GM18505 (cell line): ENCODE data around the gene KIF22.

Experiments
- ATAC-seq: cut with Tn5 transposase; IDR thresholded peaks from one replicate; pipeline ENCODE4 v1.9.1; 2021; ENCODE audit not compliant: unreplicated experiment
- POLR2A ChIP-seq: IDR thresholded peaks from 4 replicates; pipeline ENCODE4 v1.6.1; 2011; ENCODE audit warnings: borderline replicate concordance; ENCODE audit not compliant: insufficient read depth, insufficient read length; ENCODE audit errors: extremely low read depth

Gene KIF22

GRCh38 chr16:29804020-29804419 is 13.5 kb downstream of the KIF22 start:
- ATAC-seq, result no peak
- no peak for TF ChIP-seq POLR2A

DNA sequence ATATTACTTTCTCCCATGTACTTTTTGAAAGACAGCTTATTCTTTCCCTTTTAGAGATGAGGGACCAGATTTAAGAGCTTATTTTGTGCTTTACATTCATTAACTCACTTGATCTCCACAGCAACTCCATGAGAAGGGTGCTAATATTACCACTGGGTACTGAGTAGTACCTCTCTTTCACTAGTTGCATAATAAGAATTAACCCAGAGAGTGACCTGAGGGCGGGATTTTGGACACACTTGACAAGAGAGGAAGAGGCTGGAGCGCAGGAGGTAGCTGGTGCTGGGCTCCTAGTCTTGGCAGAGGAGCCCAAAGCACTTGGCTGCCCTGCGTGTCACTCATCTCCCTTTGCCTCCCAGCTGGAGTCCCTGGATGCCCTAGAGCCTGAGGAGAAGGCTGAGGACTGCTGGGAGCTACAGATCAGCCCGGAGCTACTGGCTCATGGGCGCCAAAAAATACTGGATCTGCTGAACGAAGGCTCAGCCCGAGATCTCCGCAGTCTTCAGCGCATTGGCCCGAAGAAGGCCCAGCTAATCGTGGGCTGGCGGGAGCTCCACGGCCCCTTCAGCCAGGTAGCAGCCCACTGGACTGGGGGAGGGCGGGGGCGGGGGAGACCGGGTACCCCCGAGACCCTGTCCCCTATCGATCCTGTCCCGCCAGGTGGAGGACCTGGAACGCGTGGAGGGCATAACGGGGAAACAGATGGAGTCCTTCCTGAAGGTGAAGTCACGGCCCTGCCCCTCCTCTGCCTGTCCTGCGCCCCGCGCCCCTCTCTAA is 14.1 kb downstream of the KIF22 start:
- TF ChIP-seq POLR2A, result no peak
- no peak for ATAC-seq

GRCh38 chr16:29805232-29806098 is 14.9 kb downstream of the KIF22 start:
- peak; percentile 92 for TF ChIP-seq POLR2A
- peak; percentile 50 for ATAC-seq

DNA sequence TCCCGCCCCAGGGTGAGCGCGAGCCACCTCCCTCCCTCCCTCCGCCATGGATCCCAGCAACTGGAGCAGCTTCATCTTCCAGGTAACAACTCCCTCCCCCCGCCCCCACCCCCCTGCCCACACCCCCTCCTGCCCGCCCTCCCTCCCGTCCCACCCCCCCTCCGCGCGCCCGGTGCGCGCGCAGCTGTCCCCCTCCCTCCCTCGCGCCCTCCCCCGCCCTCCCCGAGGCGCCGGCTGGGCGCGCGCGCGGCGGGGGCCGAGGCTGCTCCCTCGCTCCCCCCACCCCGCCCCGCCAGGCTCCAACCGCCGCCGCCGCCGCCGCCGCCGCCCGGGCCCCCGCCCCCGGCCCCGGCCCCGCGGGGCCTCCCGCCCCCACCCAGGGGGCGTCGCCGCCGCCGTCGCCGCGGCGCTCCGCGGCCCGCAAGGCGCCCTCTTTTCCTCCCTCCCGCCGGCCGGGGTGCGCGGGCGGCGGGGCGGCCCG is 15.6 kb downstream of the KIF22 start, which contains the start of gene MAZ:
Gene MAZ (plus strand): TSS at position 431 of the 481 bp plus-strand sequence. CDS start 173 bp downstream, outside the sequence.
- ATAC-seq, result no peak
- no peak for TF ChIP-seq POLR2A

DNA sequence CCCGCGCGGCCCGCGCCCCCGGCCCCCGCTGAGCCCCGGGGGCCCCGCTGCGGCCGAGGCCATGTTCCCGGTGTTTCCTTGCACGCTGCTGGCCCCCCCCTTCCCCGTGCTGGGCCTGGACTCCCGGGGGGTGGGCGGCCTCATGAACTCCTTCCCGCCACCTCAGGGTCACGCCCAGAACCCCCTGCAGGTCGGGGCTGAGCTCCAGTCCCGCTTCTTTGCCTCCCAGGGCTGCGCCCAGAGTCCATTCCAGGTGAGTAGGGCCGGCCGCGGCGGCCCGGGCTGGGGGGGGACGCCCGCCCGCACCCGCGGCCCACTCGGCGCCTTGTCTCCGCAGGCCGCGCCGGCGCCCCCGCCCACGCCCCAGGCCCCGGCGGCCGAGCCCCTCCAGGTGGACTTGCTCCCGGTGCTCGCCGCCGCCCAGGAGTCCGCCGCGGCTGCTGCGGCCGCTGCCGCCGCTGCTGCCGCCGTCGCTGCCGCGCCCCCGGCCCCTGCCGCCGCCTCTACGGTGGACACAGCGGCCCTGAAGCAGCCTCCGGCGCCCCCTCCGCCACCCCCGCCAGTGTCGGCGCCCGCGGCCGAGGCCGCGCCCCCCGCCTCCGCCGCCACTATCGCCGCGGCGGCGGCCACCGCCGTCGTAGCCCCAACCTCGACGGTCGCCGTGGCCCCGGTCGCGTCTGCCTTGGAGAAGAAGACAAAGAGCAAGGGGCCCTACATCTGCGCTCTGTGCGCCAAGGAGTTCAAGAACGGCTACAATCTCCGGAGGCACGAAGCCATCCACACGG is 16.3 kb downstream of the KIF22 start:
- TF ChIP-seq POLR2A, result peak; percentile 31
- no peak for ATAC-seq

- TF ChIP-seq POLR2A, result peak; percentile 51
- ATAC-seq, result no peak
Observed at GRCh38 chr16:29807426-29808218, 17.1 kb downstream of the KIF22 start.

DNA sequence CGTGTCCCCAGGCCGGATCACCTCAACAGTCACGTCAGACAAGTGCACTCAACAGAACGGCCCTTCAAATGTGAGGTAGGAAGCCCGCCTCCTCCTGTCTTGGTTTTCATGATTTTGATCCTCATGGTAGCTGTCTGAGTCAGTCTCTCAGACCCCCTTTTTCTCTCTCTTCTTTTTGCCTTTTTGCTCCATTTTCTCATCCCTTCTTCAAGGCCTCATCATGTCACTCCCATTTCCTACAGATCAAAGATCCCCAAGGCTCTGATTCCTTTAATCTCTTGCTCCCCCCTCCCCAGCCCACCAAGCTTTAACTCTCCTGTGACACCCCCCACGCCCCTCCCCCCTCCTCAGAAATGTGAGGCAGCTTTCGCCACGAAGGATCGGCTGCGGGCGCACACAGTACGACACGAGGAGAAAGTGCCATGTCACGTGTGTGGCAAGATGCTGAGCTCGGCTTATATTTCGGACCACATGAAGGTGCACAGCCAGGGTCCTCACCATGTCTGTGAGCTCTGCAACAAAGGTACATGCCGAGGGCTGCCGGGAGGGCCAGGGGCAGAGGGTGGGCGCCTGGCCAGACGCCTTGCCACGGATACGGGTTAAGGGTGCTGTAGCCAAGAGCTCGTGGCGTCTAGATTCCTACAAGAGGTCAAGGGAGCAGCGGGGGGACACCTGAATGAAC is 17.8 kb downstream of the KIF22 start:
- no peak for TF ChIP-seq POLR2A
- no peak for ATAC-seq

GRCh38 chr16:29809031-29809747 is 18.6 kb downstream of the KIF22 start:
- ATAC-seq, result no peak
- TF ChIP-seq POLR2A, result no peak

DNA sequence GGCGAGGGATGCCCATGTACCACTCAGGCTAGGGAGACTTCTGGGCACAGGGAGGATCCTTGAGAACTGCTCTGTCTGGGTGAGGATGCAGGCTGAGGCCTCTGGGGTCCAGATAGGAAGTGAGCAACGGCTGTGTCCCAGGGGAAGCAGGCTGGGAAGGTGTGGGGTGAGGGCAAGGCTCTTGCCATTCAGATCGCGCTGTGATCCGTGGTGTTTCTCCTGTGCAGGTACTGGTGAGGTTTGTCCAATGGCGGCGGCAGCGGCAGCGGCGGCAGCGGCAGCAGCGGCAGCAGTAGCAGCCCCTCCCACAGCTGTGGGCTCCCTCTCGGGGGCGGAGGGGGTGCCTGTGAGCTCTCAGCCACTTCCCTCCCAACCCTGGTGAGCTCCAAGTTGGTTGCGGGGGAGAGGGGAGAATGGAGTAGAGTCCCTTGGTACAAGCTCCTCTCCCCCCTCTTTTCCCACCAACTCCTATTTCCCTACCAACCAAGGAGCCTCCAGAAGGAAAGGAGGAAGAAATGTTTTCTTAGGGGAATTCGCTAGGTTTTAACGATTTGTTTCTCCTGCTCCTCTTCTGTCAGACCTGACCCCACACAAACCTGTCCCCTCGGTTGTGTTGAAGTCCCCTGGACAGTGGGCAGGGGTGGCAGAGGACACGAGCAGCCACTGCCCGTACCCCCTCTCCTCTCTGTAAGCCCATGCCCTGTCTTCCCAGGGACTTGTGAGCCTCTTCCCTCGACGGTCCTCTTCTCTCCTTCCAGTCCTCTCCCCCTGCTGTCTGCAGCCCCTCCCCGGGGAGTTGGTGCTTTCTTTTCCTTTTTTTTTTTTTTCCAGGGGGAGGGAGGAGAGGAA is 19.5 kb downstream of the KIF22 start:
- no peak for ATAC-seq
- TF ChIP-seq POLR2A, result no peak

DNA sequence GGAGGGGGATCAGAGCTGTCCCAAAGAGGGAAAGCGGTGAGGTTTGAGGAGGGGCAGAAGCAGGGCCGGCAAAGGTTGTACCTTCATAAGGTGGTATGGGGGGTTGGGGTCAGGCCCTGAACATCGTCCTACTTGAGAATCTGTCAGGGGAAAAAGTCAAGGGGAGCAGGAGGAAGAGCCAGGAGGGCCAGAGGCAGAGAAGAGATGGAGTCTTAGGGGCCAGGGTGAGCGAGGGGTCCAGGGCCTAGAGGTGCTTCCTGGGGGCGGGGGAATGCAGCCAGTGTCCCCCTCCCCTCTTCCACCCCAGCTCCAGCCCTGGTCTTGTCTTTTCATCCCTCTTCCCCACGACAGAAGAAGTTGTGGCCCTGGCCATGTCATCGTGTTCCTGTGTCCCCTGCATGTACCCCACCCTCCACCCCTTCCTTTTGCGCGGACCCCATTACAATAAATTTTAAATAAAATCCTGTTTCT is 20.2 kb downstream of the KIF22 start:
- no peak for ATAC-seq
- no peak for TF ChIP-seq POLR2A
